Measurements from ENCODE around the gene AP1G1. TPM values are rescaled to one million over a fixed set of nuclear protein-coding genes. Genes with fewer than 3 reads are reported as not detected.

Gene AP1G1
- total and polyA plus RNA-seq, 2 of the 4 experiments (the other 2 are of a cell fraction) = 48.3 to 86.7 TPM

DNA sequence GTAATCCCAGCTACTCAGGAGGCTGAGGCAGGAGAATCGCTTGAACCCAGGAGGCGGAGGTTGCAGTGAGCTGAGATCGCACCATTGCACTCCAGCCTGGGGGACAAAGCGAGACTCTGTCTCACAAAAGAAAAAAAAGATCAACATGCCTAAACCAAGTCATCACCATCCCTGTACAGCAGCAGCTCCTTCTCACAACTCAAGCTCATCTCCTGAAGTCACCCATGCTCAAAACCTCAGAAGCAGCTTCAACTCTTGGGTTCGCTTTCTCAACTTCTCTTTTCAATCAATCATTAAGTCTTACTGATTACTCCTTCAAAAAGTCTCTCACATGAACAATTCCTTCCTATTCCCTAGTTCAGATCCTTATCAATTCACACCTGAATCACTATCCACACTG lies 115.5 kb downstream of the AP1G1 start:
- no peaks in the 10 kb centered on the region for H4K20me1 ChIP-seq (ENCODE audit: insufficient read depth, low read length)
- H3K56ac ChIP-seq (ENCODE audit: extremely low read depth, insufficient read depth, low read length) = no peak overlapping the region
- no peak overlapping the region for H2BK5ac ChIP-seq (ENCODE audit: low read depth, low read length, poor library complexity, severe bottlenecking)
- no peak overlapping the region for H2BK20ac ChIP-seq (ENCODE audit: low read depth, low read length)
- no peak overlapping the region for H3K27ac ChIP-seq (ENCODE audit: insufficient read depth, low read length)
- dilution Hi-C loops (cut with HindIII; ENCODE audit: low sequenced_read_pairs, unreplicated experiment) = no loop called here
- no peak overlapping the region for H3K18ac ChIP-seq (ENCODE audit: low read depth, low read length)
- no peak overlapping the region for H3K4me2 ChIP-seq (ENCODE audit: low read depth, low read length)
- no peak overlapping the region for H3K9ac ChIP-seq (ENCODE audit: low read depth, low read length)
- ChIA-PET CTCF (no interaction called here), POLR2A (ENCODE audit: unreplicated experiment) (no interaction called here)
- H3K9me1 ChIP-seq (ENCODE audit: insufficient read depth, low read length) = peaks cover under 1% of the 10 kb centered on the region
- peaks cover 17% of the 10 kb centered on the region for H3K36me3 ChIP-seq (ENCODE audit: control insufficient read depth, insufficient read depth, low read length)
- no peak overlapping the region for H2AK9ac ChIP-seq (replicated peaks; ENCODE audit: low read depth, low read length, poor library complexity)
- H4K5ac ChIP-seq (ENCODE audit: low read depth, low read length) = no peak overlapping the region
- intact Hi-C loops (cut with micrococcal nuclease) = no loop called here
- H3K23ac ChIP-seq (ENCODE audit: low read depth, low read length) = no peak overlapping the region
- no peak for ATAC-seq (ENCODE audit: low read depth)
- no TSS peak for BruUV-seq (replicated peaks)
- no CpG with 5 or more reads among the region's 5 CpGs for WGBS, 2 experiments (ENCODE audit: extremely low coverage in 2 of 2, insufficient read length in 1 of 2)
- H3K4me3 ChIP-seq (ENCODE audit: insufficient read depth, low read depth, low read length) = no peak overlapping the region
- in situ Hi-C loops (cut with MboI; ENCODE audit: low sequenced_read_pairs) = no loop called here
- H4K8ac ChIP-seq (ENCODE audit: low read depth in 2 of 2, low read length in 2 of 2) = no peak overlapping the region
- no peaks in the 10 kb centered on the region for H3K9me3 ChIP-seq (ENCODE audit: control insufficient read depth, insufficient read depth, low read length)
- H2BK15ac ChIP-seq (ENCODE audit: low read depth, low read length) = no peak overlapping the region
- TF ChIP-seq CHD1 (IDR thresholded peaks at IDR 0.05; ENCODE audit: low read depth, low read length) (no peak), SMC3 (IDR thresholded peaks at IDR 0.05; ENCODE audit: low read depth, low read length) (no peak), RAD21 (IDR thresholded peaks at IDR 0.05; ENCODE audit: low read length) (no peak), NFE2L2 (IDR thresholded peaks at IDR 0.05; ENCODE audit: low read depth, low read length) (no peak), CEBPB (IDR thresholded peaks at IDR 0.05; ENCODE audit: low read depth, low read length) (no peak), RFX5 (IDR thresholded peaks at IDR 0.05; ENCODE audit: low read depth, low read length) (no peak), FOS (IDR thresholded peaks at IDR 0.05; ENCODE audit: low read depth, low read length) (no peak), USF2 (IDR thresholded peaks at IDR 0.05; ENCODE audit: low read depth, low read length) (no peak), POLR2A (IDR thresholded peaks at IDR 0.05; ENCODE audit: low read depth, low read length) (no peak), MAFK (IDR thresholded peaks at IDR 0.05; ENCODE audit: low read depth, low read length) (no peak), RCOR1 (IDR thresholded peaks at IDR 0.05; ENCODE audit: insufficient replicate concordance, low read length) (no peak), MXI1 (IDR thresholded peaks at IDR 0.05; ENCODE audit: borderline replicate concordance, low read depth, low read length) (no peak), BHLHE40 (IDR thresholded peaks at IDR 0.05; ENCODE audit: low read depth, low read length) (no peak), MAZ (IDR thresholded peaks at IDR 0.05; ENCODE audit: borderline replicate concordance, low read depth, low read length) (no peak)
- TF ChIP-seq, protein P1, sequence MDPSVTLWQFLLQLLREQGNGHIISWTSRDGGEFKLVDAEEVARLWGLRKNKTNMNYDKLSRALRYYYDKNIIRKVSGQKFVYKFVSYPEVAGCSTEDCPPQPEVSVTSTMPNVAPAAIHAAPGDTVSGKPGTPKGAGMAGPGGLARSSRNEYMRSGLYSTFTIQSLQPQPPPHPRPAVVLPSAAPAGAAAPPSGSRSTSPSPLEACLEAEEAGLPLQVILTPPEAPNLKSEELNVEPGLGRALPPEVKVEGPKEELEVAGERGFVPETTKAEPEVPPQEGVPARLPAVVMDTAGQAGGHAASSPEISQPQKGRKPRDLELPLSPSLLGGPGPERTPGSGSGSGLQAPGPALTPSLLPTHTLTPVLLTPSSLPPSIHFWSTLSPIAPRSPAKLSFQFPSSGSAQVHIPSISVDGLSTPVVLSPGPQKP (IDR thresholded peaks at IDR 0.05; ENCODE audit: borderline replicate concordance, low read depth, low read length) = no peak
- TF ChIP-seq, protein P2, sequence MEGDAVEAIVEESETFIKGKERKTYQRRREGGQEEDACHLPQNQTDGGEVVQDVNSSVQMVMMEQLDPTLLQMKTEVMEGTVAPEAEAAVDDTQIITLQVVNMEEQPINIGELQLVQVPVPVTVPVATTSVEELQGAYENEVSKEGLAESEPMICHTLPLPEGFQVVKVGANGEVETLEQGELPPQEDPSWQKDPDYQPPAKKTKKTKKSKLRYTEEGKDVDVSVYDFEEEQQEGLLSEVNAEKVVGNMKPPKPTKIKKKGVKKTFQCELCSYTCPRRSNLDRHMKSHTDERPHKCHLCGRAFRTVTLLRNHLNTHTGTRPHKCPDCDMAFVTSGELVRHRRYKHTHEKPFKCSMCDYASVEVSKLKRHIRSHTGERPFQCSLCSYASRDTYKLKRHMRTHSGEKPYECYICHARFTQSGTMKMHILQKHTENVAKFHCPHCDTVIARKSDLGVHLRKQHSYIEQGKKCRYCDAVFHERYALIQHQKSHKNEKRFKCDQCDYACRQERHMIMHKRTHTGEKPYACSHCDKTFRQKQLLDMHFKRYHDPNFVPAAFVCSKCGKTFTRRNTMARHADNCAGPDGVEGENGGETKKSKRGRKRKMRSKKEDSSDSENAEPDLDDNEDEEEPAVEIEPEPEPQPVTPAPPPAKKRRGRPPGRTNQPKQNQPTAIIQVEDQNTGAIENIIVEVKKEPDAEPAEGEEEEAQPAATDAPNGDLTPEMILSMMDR (conservative IDR thresholded peaks at IDR 0.05; ENCODE audit: low read depth, low read length) = no peak
- H3K4me1 ChIP-seq (ENCODE audit: control insufficient read depth, insufficient read depth, low read length) = no peaks in the 10 kb centered on the region
- H3K27me3 ChIP-seq (ENCODE audit: control insufficient read depth, insufficient read depth, low read length) = no peaks in the 10 kb centered on the region
- no peak overlapping the region for H2BK120ac ChIP-seq (ENCODE audit: low read depth, low read length)
- no peak overlapping the region for H3K14ac ChIP-seq (replicated peaks; ENCODE audit: low read depth, low read length)
- peaks cover 4 to 11% of the 10 kb centered on the region in 2 experiments; a peak in 3 of 4 replicates for H3K79me1 ChIP-seq (ENCODE audit: low read depth in 1 of 2, low read length in 2 of 2)
- no peak overlapping the region for H2AK5ac ChIP-seq (ENCODE audit: low read depth, low read length)
- no peak overlapping the region for H3K4ac ChIP-seq (ENCODE audit: low read depth, low read length)
- H2AFZ ChIP-seq (replicated peaks; ENCODE audit: low read length, poor library complexity) = no peak overlapping the region
- DNase-seq = no peak
- no peak overlapping the region for H4K91ac ChIP-seq (ENCODE audit: insufficient read depth, low read depth, low read length)

All from IMR-90 (cell line).